WTC11 (cell line): ENCODE results near the gene FAM53B.

Source experiments
- ATF2 ChIP-seq: sonication (generic); formaldehyde crosslinking; IDR thresholded peaks from 2 replicates; pipeline ENCODE4 v1.8.1; 2022; ENCODE audit warnings: low read depth, missing genetic modification reagents, borderline replicate concordance
- USF1 ChIP-seq: sonication (generic); formaldehyde crosslinking; IDR thresholded peaks from 2 replicates; pipeline ENCODE4 v1.8.0; 2022; ENCODE audit warnings: mild to moderate bottlenecking, missing genetic modification reagents
- TF ChIP-seq, protein P1 (sequence below): fragments of 200-600 bp; IDR thresholded peaks from 2 replicates; pipeline ENCODE4 v1.8.0; 2022; ENCODE audit warnings: antibody characterized with exemption
- TF ChIP-seq, protein P2 (sequence below): sonication (generic); formaldehyde crosslinking; IDR thresholded peaks from 2 replicates; pipeline ENCODE4 v1.8.0; 2022; ENCODE audit warnings: mild to moderate bottlenecking, missing genetic modification reagents
- TF ChIP-seq, protein P3 (sequence below): sonication (generic); formaldehyde crosslinking; IDR thresholded peaks from 2 replicates; pipeline ENCODE4 v1.8.1; 2023; ENCODE audit warnings: mild to moderate bottlenecking, missing genetic modification reagents, moderate library complexity
- TF ChIP-seq, protein P4 (sequence below): sonication (generic); formaldehyde crosslinking; IDR thresholded peaks from 2 replicates; pipeline ENCODE4 v1.8.1; 2023; ENCODE audit warnings: mild to moderate bottlenecking, moderate library complexity, missing genetic modification reagents

DNA sequence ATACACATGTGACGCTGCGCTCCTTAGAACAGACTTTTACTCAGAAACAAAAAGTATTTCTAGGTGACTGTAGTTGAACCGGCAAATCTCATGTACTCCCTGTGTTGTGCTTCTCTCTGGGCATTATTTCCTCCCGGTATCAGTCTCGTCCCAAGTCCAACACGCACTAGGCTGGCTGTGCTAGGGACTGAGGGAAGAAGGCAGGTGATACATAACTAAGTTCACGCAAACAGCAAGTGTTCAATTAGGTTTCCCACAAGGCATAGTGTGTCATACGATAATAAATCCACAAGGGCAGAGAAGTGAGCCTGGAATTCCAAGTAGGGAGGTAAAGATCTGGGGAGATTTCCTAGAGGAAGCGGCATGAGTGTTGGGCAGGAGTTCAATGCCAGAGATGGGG, 20.4 kb downstream of the FAM53B start:
- no peak for TF ChIP-seq ATF2
- TF ChIP-seq, protein P1, sequence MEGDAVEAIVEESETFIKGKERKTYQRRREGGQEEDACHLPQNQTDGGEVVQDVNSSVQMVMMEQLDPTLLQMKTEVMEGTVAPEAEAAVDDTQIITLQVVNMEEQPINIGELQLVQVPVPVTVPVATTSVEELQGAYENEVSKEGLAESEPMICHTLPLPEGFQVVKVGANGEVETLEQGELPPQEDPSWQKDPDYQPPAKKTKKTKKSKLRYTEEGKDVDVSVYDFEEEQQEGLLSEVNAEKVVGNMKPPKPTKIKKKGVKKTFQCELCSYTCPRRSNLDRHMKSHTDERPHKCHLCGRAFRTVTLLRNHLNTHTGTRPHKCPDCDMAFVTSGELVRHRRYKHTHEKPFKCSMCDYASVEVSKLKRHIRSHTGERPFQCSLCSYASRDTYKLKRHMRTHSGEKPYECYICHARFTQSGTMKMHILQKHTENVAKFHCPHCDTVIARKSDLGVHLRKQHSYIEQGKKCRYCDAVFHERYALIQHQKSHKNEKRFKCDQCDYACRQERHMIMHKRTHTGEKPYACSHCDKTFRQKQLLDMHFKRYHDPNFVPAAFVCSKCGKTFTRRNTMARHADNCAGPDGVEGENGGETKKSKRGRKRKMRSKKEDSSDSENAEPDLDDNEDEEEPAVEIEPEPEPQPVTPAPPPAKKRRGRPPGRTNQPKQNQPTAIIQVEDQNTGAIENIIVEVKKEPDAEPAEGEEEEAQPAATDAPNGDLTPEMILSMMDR = no peak
- TF ChIP-seq, protein P2, sequence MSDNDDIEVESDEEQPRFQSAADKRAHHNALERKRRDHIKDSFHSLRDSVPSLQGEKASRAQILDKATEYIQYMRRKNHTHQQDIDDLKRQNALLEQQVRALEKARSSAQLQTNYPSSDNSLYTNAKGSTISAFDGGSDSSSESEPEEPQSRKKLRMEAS (CRISPR knock-in tag) = no peak
- no peak for TF ChIP-seq USF1 (CRISPR knock-in tag)
- TF ChIP-seq, protein P3, sequence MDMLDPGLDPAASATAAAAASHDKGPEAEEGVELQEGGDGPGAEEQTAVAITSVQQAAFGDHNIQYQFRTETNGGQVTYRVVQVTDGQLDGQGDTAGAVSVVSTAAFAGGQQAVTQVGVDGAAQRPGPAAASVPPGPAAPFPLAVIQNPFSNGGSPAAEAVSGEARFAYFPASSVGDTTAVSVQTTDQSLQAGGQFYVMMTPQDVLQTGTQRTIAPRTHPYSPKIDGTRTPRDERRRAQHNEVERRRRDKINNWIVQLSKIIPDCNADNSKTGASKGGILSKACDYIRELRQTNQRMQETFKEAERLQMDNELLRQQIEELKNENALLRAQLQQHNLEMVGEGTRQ (CRISPR knock-in tag) = no peak
- TF ChIP-seq, protein P4, sequence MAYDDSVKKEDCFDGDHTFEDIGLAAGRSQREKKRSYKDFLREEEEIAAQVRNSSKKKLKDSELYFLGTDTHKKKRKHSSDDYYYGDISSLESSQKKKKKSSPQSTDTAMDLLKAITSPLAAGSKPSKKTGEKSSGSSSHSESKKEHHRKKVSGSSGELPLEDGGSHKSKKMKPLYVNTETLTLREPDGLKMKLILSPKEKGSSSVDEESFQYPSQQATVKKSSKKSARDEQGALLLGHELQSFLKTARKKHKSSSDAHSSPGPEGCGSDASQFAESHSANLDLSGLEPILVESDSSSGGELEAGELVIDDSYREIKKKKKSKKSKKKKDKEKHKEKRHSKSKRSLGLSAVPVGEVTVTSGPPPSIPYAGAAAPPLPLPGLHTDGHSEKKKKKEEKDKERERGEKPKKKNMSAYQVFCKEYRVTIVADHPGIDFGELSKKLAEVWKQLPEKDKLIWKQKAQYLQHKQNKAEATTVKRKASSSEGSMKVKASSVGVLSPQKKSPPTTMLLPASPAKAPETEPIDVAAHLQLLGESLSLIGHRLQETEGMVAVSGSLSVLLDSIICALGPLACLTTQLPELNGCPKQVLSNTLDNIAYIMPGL (CRISPR knock-in tag) = no peak
